ENCODE results near the gene REC8. TPM values are rescaled to one million over a fixed set of nuclear protein-coding genes. Genes with fewer than 3 reads are reported as not detected.

REC8 gene
- polyA plus RNA-seq, 3 donors = 47.5 to 51.6 (median 50.0) TPM

GRCh38 chr14:24224618-24225071, 52.8 kb downstream of the REC8 start:
- DNase-seq (ENCODE audit: low read depth in 3 of 3, low spot score in 2 of 3) = no peak

GRCh38 chr14:24226473-24226872, 54.6 kb downstream of the REC8 start:
- DNase-seq (ENCODE audit: low read depth in 3 of 3, low spot score in 2 of 3) = no peak

GRCh38 chr14:24228902-24229301, 57.0 kb downstream of the REC8 start:
- no peak for DNase-seq (ENCODE audit: low read depth in 3 of 3, low spot score in 2 of 3)

Other genes with a start within 250 kb of the REC8 start
- gene DHRS4, start 218.3 kb upstream of the REC8 start, polyA plus RNA-seq (ENCODE audit: insufficient read length in 3 of 3) = 10 to 100 TPM; 46.7 to 55.5 (median 49.6) TPM
- 10 to 100 TPM; 30.8 to 43.1 (median 37.2) TPM for gene DHRS4L2, start 183.2 kb upstream of the REC8 start, polyA plus RNA-seq (ENCODE audit: insufficient read length in 3 of 3)
- 1 to 10 TPM; 1.0 to 2.0 (median 1.4) TPM for gene CARMIL3, start 120.1 kb upstream of the REC8 start, polyA plus RNA-seq (ENCODE audit: insufficient read length in 3 of 3)
- gene CPNE6, start 100.5 kb upstream of the REC8 start, polyA plus RNA-seq (ENCODE audit: insufficient read length in 3 of 3) = not detected
- 10 to 100 TPM; 25.5 to 32.6 (median 27.3) TPM for gene PCK2, start 77.8 kb upstream of the REC8 start, polyA plus RNA-seq (ENCODE audit: insufficient read length in 3 of 3)
- 10 to 100 TPM; 75.4 to 83.3 (median 77.3) TPM for gene DCAF11, start 57.3 kb upstream of the REC8 start, polyA plus RNA-seq (ENCODE audit: insufficient read length in 3 of 3)
- 1 to 10 TPM; 1.8 to 3.7 (median 2.9) TPM for gene NRL, start 57.1 kb upstream of the REC8 start, polyA plus RNA-seq (ENCODE audit: insufficient read length in 3 of 3)
- gene FITM1, start 41.4 kb upstream of the REC8 start, polyA plus RNA-seq (ENCODE audit: insufficient read length in 3 of 3) = under 1 TPM; 0.68 to 0.86 (median 0.79) TPM
- gene PSME1, start 35.9 kb upstream of the REC8 start, polyA plus RNA-seq (ENCODE audit: insufficient read length in 3 of 3) = 100 to 1,000 TPM; 216 to 231 (median 224) TPM
- 10 to 100 TPM; 11.9 to 20.1 (median 15.3) TPM for gene EMC9, start 30.5 kb upstream of the REC8 start, polyA plus RNA-seq (ENCODE audit: insufficient read length in 3 of 3)
- 100 to 1,000 TPM; 165 to 179 (median 171) TPM for gene PSME2, start 25.5 kb upstream of the REC8 start, polyA plus RNA-seq (ENCODE audit: insufficient read length in 3 of 3)
- 10 to 100 TPM; 41.5 to 46.9 (median 43.4) TPM for gene RNF31, start 24.6 kb upstream of the REC8 start, polyA plus RNA-seq (ENCODE audit: insufficient read length in 3 of 3)
- gene IRF9, start 10.8 kb upstream of the REC8 start, polyA plus RNA-seq (ENCODE audit: insufficient read length in 3 of 3) = 10 to 100 TPM; 56.8 to 60.1 (median 57.5) TPM
- 10 to 100 TPM; 31.4 to 35.6 (median 33.1) TPM for gene IPO4, start 16.7 kb downstream of the REC8 start, polyA plus RNA-seq (ENCODE audit: insufficient read length in 3 of 3)
- gene TM9SF1, start 23.4 kb downstream of the REC8 start, polyA plus RNA-seq (ENCODE audit: insufficient read length in 3 of 3) = 10 to 100 TPM; 36.9 to 40.9 (median 39.0) TPM
- 1 to 10 TPM; 3.2 to 4.1 (median 4.0) TPM for gene TSSK4, start 33.6 kb downstream of the REC8 start, polyA plus RNA-seq (ENCODE audit: insufficient read length in 3 of 3)
- gene CHMP4A, start 41.4 kb downstream of the REC8 start, polyA plus RNA-seq (ENCODE audit: insufficient read length in 3 of 3) = 10 to 100 TPM; 50.7 to 61.2 (median 55.7) TPM
- 10 to 100 TPM; 10.2 to 12.9 (median 12.5) TPM for gene MDP1, start 44.0 kb downstream of the REC8 start, polyA plus RNA-seq (ENCODE audit: insufficient read length in 3 of 3)
- gene NEDD8, start 60.3 kb downstream of the REC8 start, polyA plus RNA-seq (ENCODE audit: insufficient read length in 3 of 3) = 100 to 1,000 TPM; 253 to 284 (median 266) TPM
- gene GMPR2, start 60.8 kb downstream of the REC8 start, polyA plus RNA-seq (ENCODE audit: insufficient read length in 3 of 3) = 100 to 1,000 TPM; 105 to 133 (median 125) TPM
- 10 to 100 TPM; 64.3 to 71.3 (median 67.3) TPM for gene TINF2, start 70.5 kb downstream of the REC8 start, polyA plus RNA-seq (ENCODE audit: insufficient read length in 3 of 3)
- 1 to 10 TPM; 1.2 to 1.9 (median 1.2) TPM for gene TGM1, start 91.1 kb downstream of the REC8 start, polyA plus RNA-seq (ENCODE audit: insufficient read length in 3 of 3)
- 10 to 100 TPM; 18.2 to 19.0 (median 18.5) TPM for gene RABGGTA, start 99.5 kb downstream of the REC8 start, polyA plus RNA-seq (ENCODE audit: insufficient read length in 3 of 3)
- gene DHRS1, start 127.7 kb downstream of the REC8 start, polyA plus RNA-seq (ENCODE audit: insufficient read length in 3 of 3) = 10 to 100 TPM; 38.6 to 45.5 (median 42.6) TPM
- gene NOP9, start 127.8 kb downstream of the REC8 start, polyA plus RNA-seq (ENCODE audit: insufficient read length in 3 of 3) = 10 to 100 TPM; 26.2 to 26.6 (median 26.4) TPM
- 10 to 100 TPM; 28.5 to 29.4 (median 28.9) TPM for gene CIDEB, start 135.9 kb downstream of the REC8 start, polyA plus RNA-seq (ENCODE audit: insufficient read length in 3 of 3)
- 1 to 10 TPM; 1.8 to 2.2 (median 1.9) TPM for gene LTB4R2, start 138.1 kb downstream of the REC8 start, polyA plus RNA-seq (ENCODE audit: insufficient read length in 3 of 3)
- 1 to 10 TPM; 2.4 to 2.9 (median 2.9) TPM for gene LTB4R, start 139.4 kb downstream of the REC8 start, polyA plus RNA-seq (ENCODE audit: insufficient read length in 3 of 3)
- 10 to 100 TPM; 12.8 to 23.7 (median 17.2) TPM for gene ADCY4, start 163.0 kb downstream of the REC8 start, polyA plus RNA-seq (ENCODE audit: insufficient read length in 3 of 3)
- 1 to 10 TPM; 2.3 to 3.6 (median 3.1) TPM for gene RIPK3, start 167.9 kb downstream of the REC8 start, polyA plus RNA-seq (ENCODE audit: insufficient read length in 3 of 3)
- gene NFATC4, start 196.1 kb downstream of the REC8 start, polyA plus RNA-seq (ENCODE audit: insufficient read length in 3 of 3) = 10 to 100 TPM; 45.0 to 50.5 (median 49.7) TPM
- 10 to 100 TPM; 40.3 to 47.7 (median 40.4) TPM for gene NYNRIN, start 226.9 kb downstream of the REC8 start, polyA plus RNA-seq (ENCODE audit: insufficient read length in 3 of 3)

Measured in right renal cortex interstitium (tissue), 3 donors.